GM21360 (cell line): ENCODE measurements around the gene HLA-DPB1.

Experiments used
- ATAC-seq: cut with Tn5 transposase; IDR thresholded peaks from one replicate; pipeline ENCODE4 v1.9.1; 2021; ENCODE audit warnings: mild to moderate bottlenecking, moderate library complexity; ENCODE audit not compliant: unreplicated experiment

Gene HLA-DPB1

GRCh38 chr6:33128318-33128717 is 52.5 kb downstream of the HLA-DPB1 start:
- no peak for ATAC-seq

- no peak for ATAC-seq
These were observed 56.3 kb downstream of the HLA-DPB1 start for GRCh38 chr6:33132081-33132524.

DNA sequence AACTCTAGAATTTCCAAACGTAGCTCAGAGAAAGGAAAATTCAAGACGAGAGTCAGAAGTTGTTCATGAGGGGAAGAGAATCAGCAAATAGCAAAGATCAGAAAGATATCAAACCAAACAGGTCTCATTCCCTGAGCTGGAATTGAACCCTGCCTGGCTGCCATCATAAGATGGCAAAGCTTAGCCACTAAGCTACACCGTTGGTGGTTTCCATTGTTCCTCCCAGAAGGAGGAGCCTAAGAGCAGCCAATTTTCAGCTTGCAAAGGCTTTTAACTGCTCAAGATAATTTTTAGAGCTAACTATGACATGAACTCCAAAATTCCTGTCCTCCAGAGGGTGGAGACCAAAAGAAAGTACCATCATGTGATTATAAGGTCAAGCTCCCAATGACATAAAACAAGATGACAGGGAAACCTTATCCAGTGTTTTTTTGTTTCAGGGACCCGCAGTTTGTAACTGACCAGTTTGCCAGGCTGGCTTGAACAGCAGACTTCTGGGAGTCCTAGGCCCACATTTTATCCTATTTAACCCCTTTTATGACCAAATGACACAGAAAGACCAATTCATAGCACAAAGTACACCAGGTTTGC is 60.6 kb downstream of the HLA-DPB1 start:
- no peak for ATAC-seq
